ENCODE results near the gene KDM1B.
A peak's percentile ranks its signal among the peaks of the same experiment; 100 is the strongest.
"Not testable (repeated sequence)": the region's sequence is repeated elsewhere in the genome, so short reads cannot be mapped to it uniquely, and the experiment has no call there.

KDM1B gene

DNA sequence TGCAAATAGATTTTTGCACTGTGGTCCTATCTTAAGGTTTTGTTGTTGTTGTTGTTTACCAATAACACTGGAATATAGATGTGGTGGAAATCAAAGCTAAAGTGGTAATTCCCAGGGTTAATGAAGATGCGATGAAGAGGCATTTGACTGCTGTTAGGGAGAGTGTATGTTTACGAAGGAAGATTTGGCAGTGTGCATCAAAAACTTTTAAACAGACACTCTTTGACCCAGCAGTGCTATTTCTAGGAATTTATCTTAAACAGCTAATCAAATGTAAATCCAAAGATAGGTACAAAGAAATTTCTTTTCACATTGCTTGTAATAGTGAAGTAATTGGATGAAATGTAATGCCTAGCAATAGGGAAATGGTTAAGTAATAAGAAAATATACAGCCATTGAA lies 34.0 kb downstream of the KDM1B start:
- no peak for DNase-seq

DNA sequence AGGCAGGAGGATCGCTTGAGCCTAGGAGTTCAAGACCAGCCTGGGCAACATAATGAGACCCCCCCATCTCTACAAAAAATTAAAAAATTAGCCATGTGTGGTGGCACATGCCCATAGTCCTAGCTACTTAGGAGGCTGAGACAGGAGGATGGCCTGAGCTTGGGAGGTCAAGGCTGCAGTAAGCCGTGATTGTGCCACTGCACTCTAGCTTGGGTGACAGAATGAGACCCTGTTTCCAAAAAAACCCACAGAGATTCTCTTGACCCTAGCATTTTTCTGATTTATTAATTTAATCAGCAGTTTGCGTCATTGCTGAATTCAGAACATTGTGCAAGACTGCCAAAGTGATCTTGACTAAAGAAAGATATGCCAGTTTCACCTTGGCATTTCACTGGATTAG lies 36.8 kb downstream of the KDM1B start:
- no peak for DNase-seq

DNA sequence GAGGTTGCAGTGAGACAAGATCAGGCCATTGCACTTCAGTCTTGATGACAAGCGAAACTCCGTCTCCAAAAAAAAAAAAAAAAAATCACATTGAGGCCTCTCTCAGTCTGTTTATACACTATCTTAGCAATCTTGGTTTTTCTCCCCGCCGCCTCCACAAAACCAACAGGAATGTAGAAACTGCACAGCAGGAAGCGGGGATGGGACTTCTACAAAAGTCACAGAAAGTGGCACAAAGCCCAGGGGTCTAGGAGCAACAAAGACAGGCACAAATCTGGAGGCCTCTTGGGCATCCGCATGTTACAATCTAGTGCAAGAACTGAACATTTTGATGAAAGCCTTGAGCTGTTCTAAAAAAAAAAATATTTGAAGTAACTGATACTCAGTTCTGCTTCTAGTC lies 48.6 kb downstream of the KDM1B start:
- DNase-seq, result no peak

DNA sequence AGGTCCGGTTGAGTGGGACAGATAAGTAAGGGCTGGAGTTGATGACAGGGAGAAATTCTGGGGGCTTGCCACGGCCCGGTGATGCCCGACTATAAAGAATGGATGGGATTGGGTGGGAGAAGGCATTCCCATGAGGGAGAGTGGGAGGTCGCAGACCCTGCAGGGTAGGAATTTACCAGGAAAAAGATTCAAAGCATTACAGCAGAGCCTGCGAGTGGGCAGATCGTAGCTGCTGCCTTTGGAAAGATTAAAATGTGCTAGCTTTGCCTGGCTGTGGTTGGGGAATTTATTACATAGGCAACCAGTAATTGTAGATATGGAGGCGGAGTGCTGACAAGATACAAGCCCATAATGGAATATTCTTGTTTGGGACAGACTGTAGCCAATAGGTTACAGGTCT lies 49.5 kb downstream of the KDM1B start:
- no peak for DNase-seq

DNA sequence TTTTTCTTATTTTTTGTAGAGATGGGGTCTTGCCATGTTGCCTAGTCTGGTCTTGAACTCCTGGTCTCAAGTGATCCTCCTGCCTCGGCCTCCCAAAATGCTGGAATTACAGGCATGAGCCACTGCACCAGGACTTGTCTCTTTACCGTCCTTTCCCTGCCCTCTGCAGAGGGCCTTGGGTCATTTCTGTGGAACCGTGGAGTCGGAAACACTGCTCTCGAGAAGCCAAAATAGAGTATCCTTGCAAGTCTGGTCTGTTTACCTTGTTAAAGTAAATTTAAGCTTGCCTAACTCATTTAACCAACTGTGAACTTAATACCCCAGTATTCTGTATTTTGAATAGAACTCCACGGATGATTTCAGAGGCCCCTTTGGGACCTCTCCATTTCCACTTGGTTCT lies 51.4 kb downstream of the KDM1B start:
- DNase-seq, result no peak

DNA sequence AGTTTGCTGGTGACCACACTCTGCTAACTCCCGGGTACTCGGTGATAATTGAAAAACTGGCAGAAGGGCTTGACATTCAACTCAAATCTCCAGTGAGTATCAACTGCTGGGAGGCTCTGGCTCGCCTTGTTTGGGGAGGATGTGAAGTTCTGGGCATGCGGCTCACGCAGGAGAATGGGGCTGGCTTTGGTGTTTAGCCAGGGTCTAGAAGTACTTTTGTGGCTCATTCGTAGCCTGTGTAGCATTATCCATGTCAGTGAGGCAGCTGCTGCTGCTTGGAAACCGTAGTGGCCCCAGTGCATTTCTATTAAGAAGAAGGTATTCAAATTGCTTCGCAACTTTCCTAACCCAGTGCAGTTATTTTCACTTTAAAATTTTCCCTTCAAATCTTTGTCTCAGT lies 52.2 kb downstream of the KDM1B start:
- no peak for DNase-seq

DNA sequence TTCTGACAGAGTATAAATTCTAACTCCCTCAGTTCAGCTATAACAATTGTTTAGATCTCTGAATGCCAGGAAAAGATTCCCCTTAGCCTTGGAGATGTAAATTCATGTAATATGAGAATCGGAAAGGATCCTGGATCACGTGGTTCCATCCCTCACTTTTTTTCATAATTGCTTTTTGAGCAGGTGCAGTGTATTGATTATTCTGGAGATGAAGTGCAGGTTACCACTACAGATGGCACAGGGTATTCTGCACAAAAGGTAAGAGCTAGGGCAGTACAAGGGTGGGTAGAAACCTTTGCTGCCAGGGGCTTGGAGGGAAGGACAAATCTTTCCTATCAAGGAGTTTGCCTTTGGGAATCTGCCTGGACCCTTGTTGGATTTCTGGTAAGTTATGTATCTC lies 52.7 kb downstream of the KDM1B start:
- DNase-seq, result no peak

DNA sequence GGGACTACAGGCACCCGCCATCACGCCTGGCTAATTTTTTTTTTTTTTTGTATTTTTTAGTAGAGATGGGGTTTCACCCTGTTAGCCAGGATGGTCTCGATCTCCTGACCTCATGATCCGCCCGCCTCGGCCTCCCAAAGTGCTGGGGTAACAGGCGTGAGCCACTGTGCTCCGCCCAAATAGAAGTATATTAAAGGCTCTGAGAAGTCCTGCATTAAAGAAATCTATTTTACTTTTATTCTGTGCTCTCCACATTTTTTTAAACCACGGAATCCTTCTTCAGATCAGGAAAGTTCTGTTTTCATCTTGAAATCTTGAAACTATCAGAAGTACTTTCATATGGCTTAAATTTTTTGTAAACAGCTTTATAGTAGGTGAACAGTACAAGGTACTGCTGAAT lies 53.6 kb downstream of the KDM1B start:
- DNase-seq, result not testable (repeated sequence)

DNA sequence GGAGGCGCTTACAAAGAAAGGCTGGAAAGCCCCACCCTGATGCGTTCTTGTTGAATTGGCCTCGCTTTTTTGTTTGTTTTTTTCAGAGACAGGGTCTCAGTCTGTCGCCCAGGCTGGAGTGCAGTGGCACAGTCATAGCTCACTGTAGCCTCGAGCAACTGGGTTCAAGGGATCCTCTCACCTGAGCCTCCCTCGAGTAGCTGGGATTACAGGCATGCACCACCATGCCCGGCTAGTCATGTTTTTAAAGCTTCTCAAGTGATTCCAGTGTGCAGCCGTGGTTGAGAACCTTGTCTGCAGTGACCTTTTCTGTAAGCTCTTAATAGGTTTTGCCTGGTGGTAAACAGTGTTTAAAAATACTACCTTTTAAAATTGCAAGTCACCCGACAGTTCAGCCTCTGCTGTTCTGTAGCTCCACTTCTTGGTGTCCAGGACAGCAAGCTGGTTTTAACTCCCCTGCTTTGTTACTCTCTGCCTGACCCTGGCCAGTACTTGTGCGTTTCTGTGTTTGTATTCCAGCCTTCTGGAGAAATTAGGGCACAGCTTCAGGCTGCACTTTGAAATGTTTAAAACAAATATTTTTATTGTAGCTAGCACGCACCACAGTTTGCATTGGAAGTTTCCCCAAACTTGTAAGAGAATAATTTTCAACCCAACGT lies 54.4 kb downstream of the KDM1B start:
- no peak for DNase-seq

DNA sequence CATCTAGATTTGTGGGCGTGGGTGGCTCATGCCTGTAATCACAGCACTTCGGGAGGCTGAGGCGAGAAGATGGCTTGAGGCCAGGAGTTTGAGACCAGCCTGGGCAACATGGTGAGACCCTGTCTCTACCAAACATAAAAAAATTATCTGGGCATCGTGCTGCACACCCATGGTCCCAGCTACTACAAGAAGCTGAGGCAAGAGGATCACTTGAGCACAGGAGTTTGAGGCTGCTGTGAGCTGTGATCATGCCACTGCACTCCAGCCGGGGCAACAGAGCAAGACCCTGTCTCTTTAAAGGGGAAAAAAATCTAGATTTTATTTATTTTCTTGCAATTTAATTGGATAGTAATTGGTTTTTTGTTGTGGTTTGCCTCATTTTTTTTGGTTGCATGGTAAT lies 55.5 kb downstream of the KDM1B start:
- DNase-seq, result no peak

DNA sequence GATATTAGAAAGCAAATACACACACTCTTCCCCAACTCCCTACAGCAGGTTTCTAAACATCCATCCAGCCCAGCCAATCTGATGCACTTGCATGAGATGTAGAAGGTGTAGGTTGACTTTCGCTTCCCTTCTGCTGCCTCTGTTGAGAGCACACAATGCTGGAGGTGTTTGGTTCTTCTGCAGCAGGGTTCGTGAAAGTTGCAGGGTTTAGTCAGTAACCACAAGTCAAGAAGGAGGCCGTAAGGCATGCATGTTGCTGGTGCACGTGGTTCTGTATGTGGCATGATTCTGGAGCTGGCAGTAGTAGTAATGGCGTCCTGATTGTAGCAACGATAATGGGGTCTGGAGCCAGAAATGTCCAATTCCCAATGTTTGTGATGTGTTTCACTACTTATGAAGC lies 56.1 kb downstream of the KDM1B start:
- DNase-seq, result no peak

DNA sequence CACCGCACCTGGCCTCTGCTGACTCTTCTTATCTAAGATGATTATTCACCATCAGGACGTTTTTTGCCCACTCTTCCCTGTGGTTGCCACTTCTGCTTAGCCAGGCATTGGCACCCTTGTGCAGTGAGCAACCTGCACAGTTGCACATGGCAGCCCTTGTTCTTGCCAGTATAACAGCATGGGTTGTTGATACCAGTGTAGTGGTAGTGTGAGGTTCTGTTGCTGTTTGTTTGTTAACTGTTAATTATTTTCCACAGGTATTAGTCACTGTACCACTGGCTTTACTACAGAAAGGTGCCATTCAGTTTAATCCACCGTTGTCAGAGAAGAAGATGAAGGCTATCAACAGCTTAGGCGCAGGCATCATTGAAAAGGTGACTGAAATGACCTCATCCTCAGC lies 57.0 kb downstream of the KDM1B start:
- no peak for DNase-seq

DNA sequence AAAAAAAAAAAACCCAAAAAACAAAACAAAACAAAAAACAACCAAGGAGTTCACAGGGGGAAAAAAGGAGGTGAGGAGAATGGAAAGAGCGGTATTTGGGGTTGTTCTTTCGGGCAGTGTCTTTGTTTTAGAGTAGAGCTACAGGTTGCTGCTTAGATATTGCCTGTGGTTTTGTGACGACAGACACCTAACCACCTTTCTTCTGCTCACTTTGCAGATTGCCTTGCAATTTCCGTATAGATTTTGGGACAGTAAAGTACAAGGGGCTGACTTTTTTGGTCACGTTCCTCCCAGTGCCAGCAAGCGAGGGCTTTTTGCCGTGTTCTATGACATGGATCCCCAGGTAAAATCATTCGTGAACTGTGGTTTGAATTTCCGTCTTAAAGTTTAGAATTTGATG lies 58.2 kb downstream of the KDM1B start:
- no peak for DNase-seq

DNA sequence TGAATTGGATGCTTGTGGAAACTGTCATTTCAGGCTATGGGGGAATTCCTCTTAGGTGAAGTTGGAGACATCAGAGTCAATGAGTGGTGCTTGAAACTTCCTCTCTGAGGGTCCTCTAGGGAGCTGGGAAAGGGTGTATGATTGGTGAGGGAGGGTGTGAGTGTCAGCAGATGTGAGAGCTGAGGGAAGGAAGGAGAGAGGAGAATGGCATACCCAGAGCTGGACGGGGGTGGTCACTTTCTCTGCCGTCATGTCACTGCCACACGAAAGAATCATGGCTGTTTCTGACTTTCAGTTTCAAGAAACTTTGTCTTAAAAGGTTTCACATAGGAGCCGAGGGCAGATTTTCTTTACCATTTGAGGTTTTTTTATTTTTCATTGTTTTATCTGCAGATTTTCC lies 58.8 kb downstream of the KDM1B start:
- no peak for DNase-seq

DNA sequence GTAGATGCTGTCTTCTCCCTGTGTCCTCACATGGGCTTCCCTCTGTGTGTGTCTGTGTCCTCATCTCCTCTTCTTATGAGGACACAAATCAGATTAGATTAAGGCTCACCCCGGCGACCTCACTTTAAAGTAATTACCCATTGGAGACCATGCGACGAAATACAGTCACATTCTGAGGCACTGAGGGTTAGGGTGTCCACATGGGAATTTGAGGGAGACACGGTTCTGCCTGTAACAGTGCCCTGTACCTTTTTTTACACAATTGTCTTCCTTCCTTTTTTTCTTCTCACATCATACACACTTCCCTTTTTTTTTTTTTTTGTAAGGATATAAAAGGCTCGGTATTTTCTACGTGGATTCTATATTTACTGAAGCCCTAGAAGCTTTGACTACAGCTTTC lies 60.2 kb downstream of the KDM1B start:
- DNase-seq, result peak; percentile 11 to 16

DNA sequence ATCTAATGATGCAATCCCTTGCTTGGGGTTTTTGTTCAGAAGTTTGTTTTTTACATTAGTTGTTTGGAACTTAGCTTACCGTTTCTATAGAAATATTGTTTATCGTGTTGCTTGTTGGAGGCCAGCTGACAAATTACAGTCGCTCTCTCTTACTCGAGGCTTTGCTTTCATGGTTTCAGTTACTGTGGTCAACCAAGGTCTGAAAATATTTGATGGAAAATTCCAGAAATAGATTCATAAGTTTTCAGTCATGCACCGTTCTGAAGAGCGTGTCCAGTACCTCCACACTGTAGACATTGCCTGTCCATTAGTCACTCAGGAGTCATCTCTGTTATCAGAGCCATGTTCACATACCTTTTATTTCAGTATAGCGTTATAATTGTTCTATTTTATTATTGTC lies 61.2 kb downstream of the KDM1B start:
- DNase-seq, result no peak

DNA sequence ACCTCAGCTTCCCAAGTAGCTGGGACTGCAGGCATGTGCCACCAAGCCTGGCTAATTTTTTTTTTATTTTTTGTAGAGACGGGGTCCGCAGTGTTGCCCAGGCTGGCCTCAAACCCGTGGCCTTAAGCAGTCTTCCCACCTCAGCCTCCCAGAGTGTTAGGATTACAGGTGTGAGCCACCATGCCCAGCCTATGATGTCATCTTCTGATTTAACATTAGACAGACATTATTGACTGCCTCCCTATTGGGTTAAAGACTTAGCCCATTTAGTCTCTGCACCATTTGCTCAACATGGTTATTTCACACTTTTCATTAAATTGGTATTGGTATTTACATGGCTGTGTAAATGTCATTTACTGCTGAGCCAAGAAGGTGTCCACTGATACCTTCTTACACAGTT lies 63.0 kb downstream of the KDM1B start:
- DNase-seq, result no peak

DNA sequence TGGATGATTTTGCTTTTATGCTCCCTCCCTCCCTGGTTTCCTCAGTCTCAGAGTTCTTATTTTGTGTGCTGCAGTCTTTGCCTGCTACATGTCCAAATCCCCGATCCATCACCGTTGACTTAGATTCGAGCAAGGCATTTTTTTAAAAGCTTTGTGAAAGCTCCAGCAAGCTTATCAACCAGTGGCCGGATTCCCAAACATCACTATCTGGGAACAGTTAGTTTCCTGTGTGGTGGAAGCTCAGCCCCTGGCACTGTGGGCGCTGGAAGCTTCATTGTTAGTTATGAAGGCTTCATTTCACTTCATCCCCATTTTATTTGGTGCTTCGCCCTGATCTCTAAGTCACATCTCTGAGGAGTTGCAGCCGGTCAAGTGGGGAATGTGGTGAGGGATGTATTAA lies 64.4 kb downstream of the KDM1B start:
- no peak for DNase-seq

DNA sequence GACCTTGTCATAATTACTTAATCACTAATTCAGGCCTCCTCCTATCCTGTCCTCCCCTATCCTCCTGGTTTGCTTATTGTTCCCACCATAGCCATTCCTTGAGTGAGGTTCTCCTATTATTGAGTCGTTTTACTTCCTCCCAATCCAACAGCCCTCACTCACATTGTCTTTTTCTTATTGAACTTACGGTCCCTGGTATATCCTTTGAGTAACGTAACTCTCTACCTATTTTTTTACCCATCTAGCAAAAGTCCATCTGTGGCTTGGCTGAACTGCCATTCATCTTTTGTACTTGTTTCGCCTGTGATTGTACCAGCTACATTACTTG lies 66.0 kb downstream of the KDM1B start:
- no peak for DNase-seq

DNA sequence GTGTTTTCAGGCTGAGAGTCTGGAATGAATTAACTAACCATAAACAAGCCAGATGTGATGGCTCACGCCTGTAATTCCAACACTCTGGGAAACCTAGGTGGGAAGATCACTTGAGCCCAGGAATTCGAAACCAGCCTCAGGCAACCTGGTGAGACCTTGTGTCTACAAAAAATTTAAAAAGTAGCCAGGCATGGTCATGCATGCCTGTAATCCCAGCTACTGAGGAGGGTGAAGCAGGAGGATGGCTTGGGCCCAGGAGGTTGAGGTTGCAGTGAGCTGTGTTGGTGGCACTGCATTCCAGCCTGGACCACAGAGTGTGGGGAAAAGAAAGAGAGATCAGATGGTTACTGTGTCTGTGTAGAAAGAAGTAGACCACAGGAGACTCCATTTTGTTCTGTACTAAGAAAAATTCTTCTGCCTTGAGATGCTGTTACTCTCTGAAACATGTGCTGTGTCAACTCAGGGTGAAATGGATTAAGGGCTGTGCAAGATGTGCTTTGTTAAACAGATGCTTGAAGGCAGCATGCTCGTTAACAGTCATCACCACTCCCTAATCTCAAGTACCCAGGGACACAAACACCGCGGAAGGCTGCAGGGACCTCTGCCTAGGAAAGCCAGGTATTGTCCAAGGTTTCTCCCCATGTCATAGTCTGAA lies 71.4 kb downstream of the KDM1B start:
- not testable (repeated sequence) for DNase-seq

DNA sequence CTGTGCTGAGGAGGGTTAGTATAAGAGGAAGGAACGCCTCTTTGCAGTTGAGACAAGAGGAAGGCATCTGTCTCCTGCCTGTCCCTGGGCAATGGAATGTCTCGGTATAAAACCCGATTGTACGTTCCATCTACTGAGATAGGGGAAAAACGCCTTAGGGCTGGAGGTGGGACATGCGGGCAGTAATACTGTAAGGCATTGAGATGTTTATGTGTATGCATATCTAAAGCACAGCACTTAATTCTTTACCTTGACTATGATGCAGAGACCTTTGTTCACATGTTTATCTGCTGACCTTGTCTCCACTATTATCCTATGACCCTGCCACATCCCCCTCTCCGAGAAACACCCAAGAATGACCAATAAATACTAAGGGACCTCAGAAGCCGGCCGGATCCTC lies 71.9 kb downstream of the KDM1B start:
- DNase-seq, result not testable (repeated sequence)

DNA sequence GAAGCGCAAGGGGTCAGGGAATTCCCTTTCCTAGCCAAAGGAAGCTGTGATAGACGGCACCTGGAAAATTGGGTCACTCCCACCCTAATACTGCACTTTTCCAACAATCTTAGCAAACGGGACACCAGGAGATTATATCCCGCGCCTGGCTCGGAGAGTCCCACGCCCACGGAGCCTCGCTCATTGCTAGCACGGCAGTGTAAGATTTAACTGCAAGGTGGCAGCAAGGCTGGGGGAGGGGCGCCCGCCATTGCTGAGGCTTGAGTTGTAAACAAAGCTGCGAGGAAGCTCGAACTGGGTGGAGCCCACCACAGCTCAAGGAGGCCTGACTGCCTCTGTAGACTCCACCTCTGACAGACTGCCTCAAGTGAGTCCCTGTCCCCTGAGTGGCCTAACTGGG lies 73.4 kb downstream of the KDM1B start:
- not testable (repeated sequence) for DNase-seq

DNA sequence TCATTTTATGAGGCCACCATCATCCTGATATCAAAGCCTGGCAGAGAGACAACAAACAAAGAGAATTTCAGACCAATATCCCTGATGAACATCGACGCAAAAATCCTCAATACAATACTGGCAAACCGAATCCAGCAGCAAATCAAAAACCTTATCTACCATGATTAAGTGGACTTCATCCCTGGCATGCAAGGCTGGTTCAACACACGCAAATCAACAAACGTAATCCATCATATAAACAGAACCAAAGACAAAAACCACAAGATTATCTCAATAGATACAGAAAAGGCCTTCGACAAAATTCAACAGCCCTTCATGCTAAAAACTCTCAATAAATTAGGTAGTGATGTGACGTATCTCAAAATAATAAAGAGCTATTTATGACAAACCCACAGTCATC lies 76.6 kb downstream of the KDM1B start:
- not testable (repeated sequence) for DNase-seq

DNA sequence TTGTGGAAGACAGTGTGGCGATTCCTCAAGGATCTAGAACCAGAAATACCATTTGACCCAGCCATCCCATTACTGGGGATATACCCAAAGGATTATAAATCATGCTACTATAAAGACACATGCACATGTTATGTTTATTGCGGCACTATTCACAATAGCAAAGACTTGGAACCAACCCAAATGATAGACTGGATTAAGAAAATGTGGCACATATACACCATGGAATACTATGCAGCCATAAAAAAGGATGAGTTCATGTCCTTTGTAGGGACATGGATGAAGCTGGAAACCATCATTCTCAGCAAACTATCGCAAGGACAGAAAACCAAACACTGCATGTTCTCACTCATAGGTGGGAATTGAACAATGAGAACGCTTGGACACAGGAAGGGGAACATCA lies 78.5 kb downstream of the KDM1B start:
- not testable (repeated sequence) for DNase-seq

DNA sequence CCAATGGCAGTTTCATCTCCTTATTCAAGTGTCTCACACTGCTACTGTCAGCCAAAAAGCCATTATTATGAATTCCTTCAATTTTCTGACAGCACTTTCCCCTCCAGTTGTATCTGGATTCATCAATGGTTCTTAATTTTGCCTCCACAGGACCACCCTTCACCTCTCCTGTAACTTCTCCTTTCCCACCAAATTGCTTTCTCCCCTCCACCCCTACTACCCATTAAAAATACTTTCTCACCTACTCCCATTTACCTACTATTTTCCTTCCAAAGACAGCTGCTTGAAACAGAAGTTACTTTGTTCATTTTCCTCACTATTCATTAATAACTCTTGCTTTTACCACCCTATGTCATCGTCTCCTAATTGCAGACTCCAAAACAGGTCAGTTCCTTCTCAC lies 79.3 kb downstream of the KDM1B start:
- no peak for DNase-seq

Measured in inflammatory macrophage treated with lipopolysaccharide for 1 hour (primary cell).